Stomach (tissue), 9 donors: ENCODE measurements around the gene ORMDL3. TPM values are rescaled to one million over a fixed set of nuclear protein-coding genes. Genes with fewer than 3 reads are reported as not detected.

Experiments used
- DNase-seq, 2 donors: peaks; one replicate each; pipeline versions ENCODE4 v3.0.0 to v3.0.0-alpha.2; 2013 to 2019
- H3K27ac ChIP-seq, 5 donors: fragments of 200-600 bp in 4 of 5; sonication (generic) in 4 of 5; one replicate each; pipeline ENCODE4 v1.5.1; 2013 to 2019; ENCODE audit warnings: mild to moderate bottlenecking in 1 of 5, moderate library complexity in 1 of 5
- H3K27me3 ChIP-seq, 3 donors: fragments of 200-600 bp; sonication (generic); one replicate each; pipeline ENCODE4 v1.5.1; 2017 to 2019; ENCODE audit warnings: mixed run types in 1 of 3
- H3K36me3 ChIP-seq, 4 donors: fragments of 200-600 bp; sonication (generic); 1 replicate in 3 of 4; 2 replicates in 1 of 4; pipeline ENCODE4 v1.5.1; 2016 to 2019
- H3K4me1 ChIP-seq, 4 donors: fragments of 200-600 bp; sonication (generic); one replicate each; pipeline ENCODE4 v1.5.1; 2016 to 2019
- H3K4me3 ChIP-seq, 4 donors: fragments of 200-600 bp; sonication (generic) in 3 of 4; one replicate each; pipeline ENCODE4 v1.5.1; 2016 to 2019; ENCODE audit warnings: mild to moderate bottlenecking in 1 of 4
- H3K9me3 ChIP-seq, 4 donors: fragments of 200-600 bp; sonication (generic); one replicate each; pipeline ENCODE4 v1.5.1; 2016 to 2019
- CTCF ChIP-seq, 7 experiments: fragments of 450-650 bp in 4 of 7; fragments of 200-600 bp in 3 of 7; sonication (generic) in 3 of 7; IDR thresholded peaks; one replicate each; pipeline ENCODE4 v1.5.1; 2016 to 2019; ENCODE audit warnings: antibody characterized with exemption in 7 of 7, control low read depth in 2 of 7, mild to moderate bottlenecking in 1 of 7
- EP300 ChIP-seq: sonication (generic); formaldehyde crosslinking; IDR thresholded peaks from one replicate; pipeline ENCODE4 v1.6.1; 2017; ENCODE audit warnings: antibody characterized with exemption
- POLR2A ChIP-seq, 4 donors: fragments of 450-650 bp; IDR thresholded peaks; one replicate each; pipeline ENCODE4 v1.6.1; 2016; ENCODE audit warnings: antibody characterized with exemption in 4 of 4, control low read depth in 2 of 4, mild to moderate bottlenecking in 1 of 4, moderate library complexity in 1 of 4
- POLR2AphosphoS5 ChIP-seq, 3 donors: sonication (generic); formaldehyde crosslinking; IDR thresholded peaks; one replicate each; pipeline ENCODE4 v1.6.1; 2016; ENCODE audit warnings: antibody characterized with exemption in 3 of 3
- WGBS, 5 donors: extraction: QIAGEN DNeasy Blood & Tissue Kit in 3 of 5; methylation state at CpG; one replicate each; pipeline versions ENCODE4 v1.1.5 to v1.1.7; 2013 to 2018; 5-methylcytosine and 5-hydroxymethylcytosine counted together
- intact Hi-C: fragments of 100-400 bp; cut with DNase I; formaldehyde crosslinking; loops from one replicate; pipeline ENCODE4 v1.15.1; 2023; ENCODE audit warnings: low total_unique reads
- polyA plus RNA-seq, 3 donors: library from polyadenylated mRNA; stranded (reverse); fragments of 200-250 nt; gene quantifications; one replicate each; pipeline ENCODE4 v1.2.3, GENCODE V29; 2013
- total RNA-seq, 5 donors: library from RNA; depleted of rRNA; stranded (reverse); fragments of >200 nt; gene quantifications; one replicate each; pipeline versions ENCODE4 v1.1.0 to v1.2.3, GENCODE V29; 2014 to 2016
- donor health status: healthy with polysubstance abuse.
- donor health status: Bipolar disorder and iron deficiency.
- donor health status: healthy.

Gene ORMDL3
- total and polyA plus RNA-seq, 8 donors = 16.5 to 117 (median 50.2) TPM

- Histone ChIP-seq H3K9me3 (no peaks in the 10 kb centered on the region), H3K27me3 (no peaks in the 10 kb centered on the region), H3K27ac (peak overlapping the region in 3 of 5 donors; percentile 94 to 96 (median 95)), H3K4me3 (peak overlapping the region in 3 of 4 donors; percentile 90 to 92 (median 92)), H3K36me3 (peaks cover 33 to 46% (median 38%) of the 10 kb centered on the region in 4 donors), H3K4me1 (peaks cover 36 to 73% (median 54%) of the 10 kb centered on the region in 4 donors)
- TF ChIP-seq POLR2A (IDR thresholded peaks at IDR 0.05) (no peak), EP300 (no peak)
- intact Hi-C loops = no loop called here
- no peak for DNase-seq
- 60 to 75% (median 71%) methylated on average over 10 to 11 of the region's 11 CpGs for WGBS, 5 donors
Measured at GRCh38 chr17:39925282-39926134, 1.9 kb downstream of the ORMDL3 start.

GRCh38 chr17:39924691-39925055, 2.7 kb downstream of the ORMDL3 start:
- TF ChIP-seq POLR2AphosphoS5 (IDR thresholded peaks at IDR 0.05) (no peak), POLR2A (IDR thresholded peaks at IDR 0.05) (no peak), EP300 (no peak), CTCF (IDR thresholded peaks at IDR 0.05) (no peak)
- H3K4me1 ChIP-seq = peaks cover 36 to 70% (median 52%) of the 10 kb centered on the region in 4 donors
- DNase-seq = no peak
- H3K36me3 ChIP-seq = peaks cover 33 to 54% (median 46%) of the 10 kb centered on the region in 4 donors
- H3K27ac ChIP-seq = peak overlapping the region in 2 of 5 donors; percentile 4 to 16
- H3K27me3 ChIP-seq = no peaks in the 10 kb centered on the region
- WGBS, 5 donors = 64 to 73% (median 64%) methylated on average over 3 of the region's 3 CpGs
- H3K9me3 ChIP-seq = no peaks in the 10 kb centered on the region
- H3K4me3 ChIP-seq = no peak overlapping the region
- intact Hi-C loops = no loop called here

GRCh38 chr17:39923836-39924690, 3.3 kb downstream of the ORMDL3 start:
- Histone ChIP-seq H3K27ac (peak overlapping the region in 1 of 5 donors; percentile 16), H3K4me3 (no peak overlapping the region), H3K9me3 (no peaks in the 10 kb centered on the region), H3K27me3 (no peaks in the 10 kb centered on the region), H3K36me3 (peaks cover 33 to 60% (median 50%) of the 10 kb centered on the region in 4 donors), H3K4me1 (peaks cover 35 to 63% (median 49%) of the 10 kb centered on the region in 4 donors)
- intact Hi-C loops = no loop called here
- TF ChIP-seq EP300 = no peak
- TF ChIP-seq CTCF (IDR thresholded peaks at IDR 0.05) = no peak
- no peak for TF ChIP-seq POLR2AphosphoS5 (IDR thresholded peaks at IDR 0.05)
- TF ChIP-seq POLR2A (IDR thresholded peaks at IDR 0.05) = no peak
- WGBS, 5 donors = 67 to 74% (median 71%) methylated on average over 14 to 17 of the region's 17 CpGs
- DNase-seq = peak in 1 of 2 donors; percentile 39

GRCh38 chr17:39923230-39923629, 4.2 kb downstream of the ORMDL3 start:
- Histone ChIP-seq H3K4me1 (peaks cover 27 to 55% (median 42%) of the 10 kb centered on the region in 4 donors), H3K36me3 (peaks cover 33 to 63% (median 53%) of the 10 kb centered on the region in 4 donors), H3K27me3 (no peaks in the 10 kb centered on the region), H3K4me3 (no peak overlapping the region), H3K9me3 (no peaks in the 10 kb centered on the region), H3K27ac (no peak overlapping the region)
- WGBS, 5 donors = 87 to 94% (median 91%) methylated on average over 6 of the region's 6 CpGs
- no peak for DNase-seq
- TF ChIP-seq CTCF (IDR thresholded peaks at IDR 0.05) (no peak), EP300 (no peak), POLR2AphosphoS5 (IDR thresholded peaks at IDR 0.05) (no peak), POLR2A (IDR thresholded peaks at IDR 0.05) (no peak)
- intact Hi-C loops = no loop called here
